Lung (tissue), 12 donors: ENCODE data around the gene ULK4. TPM values are rescaled to one million over a fixed set of nuclear protein-coding genes. Genes with fewer than 3 reads are reported as not detected.

ENCODE experiments used
- ATAC-seq: fragments of 200-7000 bp; cut with Tn5 transposase; one replicate; pipeline ENCODE4 v1.9.1; 2020; ENCODE audit warnings: moderate number of reproducible peaks; ENCODE audit not compliant: insufficient read depth, low FRiP score
- DNase-seq, 3 donors: peaks; one replicate each; pipeline ENCODE4 v3.0.0-alpha.2; 2013 to 2017
- H3K27ac ChIP-seq, 2 donors: one replicate each; pipeline ENCODE4 v1.5.1; 2013; ENCODE audit warnings: mild to moderate bottlenecking in 2 of 2, moderate library complexity in 2 of 2, control low read depth in 1 of 2, inconsistent platforms in 1 of 2, low read depth in 1 of 2, low read length in 1 of 2
- H3K27me3 ChIP-seq, 3 donors: one replicate each; pipeline ENCODE4 v1.5.1; 2013; ENCODE audit warnings: low read length in 2 of 3; ENCODE audit not compliant: control insufficient read depth in 3 of 3, insufficient read depth in 3 of 3
- H3K36me3 ChIP-seq, 4 donors: one replicate each; pipeline ENCODE4 v1.5.1; 2013; ENCODE audit warnings: low read length in 4 of 4, mild to moderate bottlenecking in 1 of 4, moderate library complexity in 1 of 4; ENCODE audit not compliant: control insufficient read depth in 4 of 4, insufficient read depth in 4 of 4
- H3K4me1 ChIP-seq, 5 donors: one replicate each; pipeline ENCODE4 v1.5.1; 2013; ENCODE audit warnings: low read length in 5 of 5, mild to moderate bottlenecking in 2 of 5, moderate library complexity in 1 of 5; ENCODE audit not compliant: control insufficient read depth in 5 of 5, insufficient read depth in 5 of 5
- H3K4me3 ChIP-seq: one replicate; pipeline ENCODE4 v1.5.1; 2013; ENCODE audit warnings: mild to moderate bottlenecking, control low read depth, moderate library complexity
- H3K9ac ChIP-seq, 2 donors: one replicate each; pipeline ENCODE4 v1.5.1; 2013; ENCODE audit warnings: low read length in 2 of 2, control low read depth in 1 of 2; ENCODE audit not compliant: insufficient read depth in 1 of 2
- H3K9me3 ChIP-seq, 4 donors: one replicate each; pipeline ENCODE4 v1.5.1; 2013; ENCODE audit warnings: low read length in 3 of 4, mild to moderate bottlenecking in 1 of 4, moderate library complexity in 1 of 4; ENCODE audit not compliant: control insufficient read depth in 4 of 4, insufficient read depth in 3 of 4
- CTCF ChIP-seq: IDR thresholded peaks from 2 replicates; pipeline ENCODE4 v1.5.1; 2012; ENCODE audit warnings: mild to moderate bottlenecking; ENCODE audit errors: control extremely low read depth, extremely low read depth
- WGBS, 2 donors: extraction: QIAGEN DNeasy Blood & Tissue Kit; methylation state at CpG; one replicate each; pipeline ENCODE4 v1.1.7; 2013; 5-methylcytosine and 5-hydroxymethylcytosine counted together
- polyA plus RNA-seq, 2 donors: library from polyadenylated mRNA; stranded (reverse); fragments of 200-250 nt; gene quantifications; one replicate each; pipeline ENCODE4 v1.2.1, GENCODE V29; 2013
- total RNA-seq, 2 donors: library from RNA; depleted of rRNA in 1 of 2; stranded (reverse); fragments of >200 nt in 1 of 2; gene quantifications; one replicate each; pipeline ENCODE4 v1.2.1, GENCODE V29; 2014 to 2021
- donor health status: control.
- donor health status: control.
- donor health status: Bipolar disorder and iron deficiency.
- donor health status: healthy.
- donor health status: DM: yes; HTN: yes; CAD: no.

The ULK4 gene
- total and polyA plus RNA-seq, 4 donors: 2.8 to 56.0 (median 12.6) TPM

- no peak for TF ChIP-seq CTCF
- H3K27me3 ChIP-seq: no peaks in the 10 kb centered on the region
- peaks cover 5 to 36% (median 10%) of the 10 kb centered on the region in 5 donors for H3K4me1 ChIP-seq
- no peak for DNase-seq
- peaks cover 18 to 26% (median 20%) of the 10 kb centered on the region in 4 donors for H3K36me3 ChIP-seq
- no peak overlapping the region for H3K4me3 ChIP-seq
- H3K9ac ChIP-seq: no peak overlapping the region
- ATAC-seq: peak; percentile 47
- no peak overlapping the region for H3K27ac ChIP-seq
- WGBS, 2 donors: 37 to 38% methylated on average over 2 of the region's 2 CpGs
- H3K9me3 ChIP-seq: no peaks in the 10 kb centered on the region
Measured at GRCh38 chr3:41222012-41222411, 739.9 kb downstream of the ULK4 start.

- Histone ChIP-seq H3K27ac (no peak overlapping the region), H3K9ac (no peak overlapping the region), H3K9me3 (no peaks in the 10 kb centered on the region), H3K4me3 (no peak overlapping the region), H3K27me3 (no peaks in the 10 kb centered on the region), H3K36me3 (peaks cover 13 to 18% (median 16%) of the 10 kb centered on the region in 4 donors), H3K4me1 (peaks cover 5 to 38% (median 10%) of the 10 kb centered on the region in 5 donors)
- DNase-seq: peak in 1 of 3 donors; percentile 46
- ATAC-seq: no peak
- 73 to 80% methylated on average over 7 of the region's 7 CpGs for WGBS, 2 donors
- no peak for TF ChIP-seq CTCF
Measured at GRCh38 chr3:41220906-41221677, 740.8 kb downstream of the ULK4 start.

GRCh38 chr3:41219424-41219823, 742.5 kb downstream of the ULK4 start:
- TF ChIP-seq CTCF: no peak
- peaks cover 5 to 38% (median 14%) of the 10 kb centered on the region in 5 donors for H3K4me1 ChIP-seq

More at GRCh38 chr3:41219424-41219823, 742.5 kb downstream of the ULK4 start:
- no peaks in the 10 kb centered on the region for H3K27me3 ChIP-seq
- H3K36me3 ChIP-seq: peaks cover 0 to 2% (median 1%) of the 10 kb centered on the region in 4 donors
- 82 to 96% methylated on average over 1 of the region's 1 CpG for WGBS, 2 donors
- H3K27ac ChIP-seq: no peak overlapping the region
- no peak overlapping the region for H3K9ac ChIP-seq
- no peaks in the 10 kb centered on the region for H3K9me3 ChIP-seq
- H3K4me3 ChIP-seq: no peak overlapping the region
- no peak for DNase-seq
- ATAC-seq: no peak
